Cerebellar nuclear complex (tissue), 1 donor: ENCODE measurements around the gene ARTN.
A peak's percentile ranks its signal among the peaks of the same experiment; 100 is the strongest.

Experiments
- DNase-seq, 2 experiments: peaks; one replicate each; lab custom pipeline; 2025; lab: John Stamatoyannopoulos, UW

Gene ARTN

DNA sequence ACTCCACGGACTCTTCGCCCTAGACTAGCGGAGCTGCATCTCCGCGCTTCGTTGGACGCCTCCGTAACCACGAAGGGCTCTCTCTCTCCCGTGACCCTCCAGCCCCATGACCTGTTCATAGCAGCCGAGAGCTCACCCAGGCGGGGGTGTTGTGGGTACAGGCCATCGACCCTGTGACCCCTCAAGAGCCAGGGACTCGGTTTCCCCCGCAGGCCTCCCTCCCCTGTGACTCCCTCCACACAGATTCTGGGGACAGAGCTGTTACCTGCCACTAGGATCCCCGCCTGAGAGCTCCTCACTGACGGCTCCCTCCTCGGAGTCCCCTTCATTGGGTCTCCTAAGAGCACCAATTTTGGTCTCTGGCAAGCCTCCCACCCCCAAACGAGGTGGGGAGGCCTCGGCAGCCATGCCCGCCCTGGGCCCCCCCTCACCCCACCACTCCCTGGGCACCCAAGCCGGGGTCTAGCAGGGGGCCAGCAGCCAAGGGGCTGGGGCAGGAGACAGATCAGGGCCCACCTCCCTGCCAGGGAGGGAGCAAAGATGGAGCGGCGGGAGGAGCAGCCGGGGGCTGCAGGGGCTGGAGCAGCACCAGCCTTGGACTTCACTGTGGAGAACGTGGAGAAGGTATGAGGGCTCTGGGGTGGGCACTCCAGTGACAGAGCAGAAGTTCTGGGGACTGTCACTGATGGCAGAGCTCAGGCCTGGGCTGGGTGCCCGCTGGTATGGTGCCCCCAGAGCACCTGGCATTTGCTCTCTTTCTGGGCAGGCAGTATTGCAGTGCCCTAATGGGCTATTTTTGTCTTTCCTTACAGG lies 13.7 kb downstream of the ARTN start:
- DNase-seq: no peak

DNA sequence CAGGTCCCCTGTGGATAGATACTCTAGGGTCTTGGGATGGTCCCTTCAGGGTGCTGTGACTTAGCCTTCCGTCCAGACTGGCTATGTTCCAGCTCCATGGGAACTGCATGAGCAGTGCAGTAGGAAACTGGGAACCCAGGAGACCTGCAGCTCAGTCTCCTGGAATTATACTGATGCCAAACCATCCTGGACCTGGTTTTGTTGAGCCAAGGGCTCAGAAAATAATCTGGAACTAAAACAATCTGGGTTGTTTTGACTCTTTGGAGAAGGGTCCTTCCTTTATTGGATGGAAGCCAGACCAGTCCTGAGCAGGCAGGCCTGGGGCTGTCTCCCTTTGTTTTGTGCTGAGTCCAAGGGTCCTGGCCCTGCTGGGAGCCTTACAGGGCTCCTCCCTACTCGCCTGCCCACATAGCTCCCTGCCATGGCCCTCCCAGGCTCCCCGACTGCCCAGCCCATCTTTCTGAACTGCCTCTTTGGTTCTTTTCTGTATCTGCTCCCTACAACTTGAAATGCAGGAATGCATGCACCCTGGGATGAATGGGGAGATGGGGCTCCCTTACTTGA lies 14.4 kb downstream of the ARTN start:
- no peak for DNase-seq

DNA sequence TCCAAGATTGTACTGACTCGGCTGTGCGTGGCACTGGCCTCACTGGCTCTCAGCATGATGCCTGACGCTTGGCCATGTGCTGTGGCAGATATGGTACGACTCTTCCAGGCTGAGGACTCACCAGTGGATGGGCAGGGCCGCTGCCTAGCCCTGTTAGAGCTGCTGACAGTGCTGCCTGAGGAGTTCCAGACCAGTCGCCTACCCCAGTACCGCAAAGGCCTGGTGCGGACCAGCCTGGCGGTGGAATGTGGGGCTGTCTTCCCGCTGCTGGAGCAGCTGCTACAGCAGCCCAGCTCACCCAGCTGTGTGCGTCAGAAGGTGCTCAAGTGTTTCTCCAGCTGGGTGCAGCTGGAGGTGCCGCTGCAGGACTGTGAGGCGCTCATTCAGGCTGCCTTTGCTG lies 16.1 kb downstream of the ARTN start:
- no peak for DNase-seq

DNA sequence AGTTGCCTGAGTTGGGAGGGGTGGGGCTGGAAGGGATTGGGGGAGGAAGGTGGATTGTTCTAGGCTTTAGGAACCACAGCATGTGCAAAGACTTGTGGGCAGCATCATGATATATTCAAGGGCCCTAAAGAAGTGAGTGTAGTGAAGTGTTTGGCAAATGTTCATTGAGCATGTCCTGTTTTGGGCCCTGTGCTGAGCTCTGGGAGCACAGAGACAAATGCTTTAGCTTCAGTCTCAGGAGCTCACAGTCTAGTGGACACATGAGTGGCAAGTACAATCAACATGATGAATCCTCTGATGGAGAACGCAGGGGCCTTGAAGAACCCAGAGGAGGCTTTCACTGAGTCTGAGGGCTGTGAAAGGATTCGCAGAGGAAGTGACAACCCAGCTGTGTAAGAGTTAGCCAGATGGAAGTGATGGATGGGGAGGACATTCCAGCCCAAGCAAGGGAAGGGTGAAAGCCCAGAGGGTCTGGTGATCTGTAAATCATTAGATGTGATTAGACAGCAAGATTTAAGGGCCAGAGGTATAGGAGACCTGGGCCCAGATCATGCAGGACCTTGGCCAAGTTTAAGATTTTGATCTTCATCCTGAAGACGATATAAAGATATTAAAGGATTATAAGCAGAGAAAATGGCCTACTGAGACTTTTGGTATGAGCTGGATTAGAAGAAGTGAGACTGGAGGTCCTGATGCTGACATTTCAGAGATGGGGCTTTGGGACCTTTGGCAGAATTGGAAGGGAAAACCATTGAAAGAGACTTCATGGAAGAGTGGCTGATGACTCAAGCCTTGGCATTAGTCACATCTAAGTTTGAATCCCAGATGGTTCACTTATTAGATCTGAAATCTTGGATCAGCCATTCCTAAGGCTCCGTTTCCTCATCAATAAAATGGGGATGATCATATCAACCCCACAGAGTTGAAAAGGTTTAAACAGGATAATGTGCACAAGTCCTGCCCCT lies 17.7 kb downstream of the ARTN start:
- no peak for DNase-seq

DNA sequence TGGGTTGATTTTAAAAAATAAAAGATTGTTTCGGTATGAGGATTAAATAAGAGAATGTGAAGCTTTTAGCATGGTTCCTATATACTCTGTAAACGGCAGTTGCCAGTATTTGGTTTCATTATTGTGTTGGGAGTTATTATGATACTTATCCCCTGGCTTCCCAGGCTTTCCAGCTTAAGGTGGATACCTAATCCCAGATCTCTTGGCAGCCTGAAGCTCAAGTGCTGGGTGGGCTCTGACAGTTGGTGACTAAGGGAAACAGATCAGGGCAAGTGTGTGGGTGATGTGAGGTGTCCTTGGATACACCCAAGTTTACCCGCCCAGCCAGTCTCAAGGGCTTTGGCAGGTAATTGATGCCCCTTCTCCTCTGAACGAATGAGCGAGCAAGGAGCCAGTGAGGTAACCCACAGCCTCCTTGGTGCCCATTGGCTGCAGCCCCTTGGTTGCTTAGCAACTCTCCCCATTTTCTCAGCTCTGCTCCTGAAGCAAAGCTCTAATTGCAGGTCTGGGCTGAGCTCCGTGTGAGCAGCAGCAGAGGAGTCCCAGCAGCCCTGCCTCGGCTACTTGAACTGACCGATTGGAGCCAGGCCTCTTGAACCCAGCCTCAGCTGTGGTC lies 19.2 kb downstream of the ARTN start:
- no peak for DNase-seq

DNA sequence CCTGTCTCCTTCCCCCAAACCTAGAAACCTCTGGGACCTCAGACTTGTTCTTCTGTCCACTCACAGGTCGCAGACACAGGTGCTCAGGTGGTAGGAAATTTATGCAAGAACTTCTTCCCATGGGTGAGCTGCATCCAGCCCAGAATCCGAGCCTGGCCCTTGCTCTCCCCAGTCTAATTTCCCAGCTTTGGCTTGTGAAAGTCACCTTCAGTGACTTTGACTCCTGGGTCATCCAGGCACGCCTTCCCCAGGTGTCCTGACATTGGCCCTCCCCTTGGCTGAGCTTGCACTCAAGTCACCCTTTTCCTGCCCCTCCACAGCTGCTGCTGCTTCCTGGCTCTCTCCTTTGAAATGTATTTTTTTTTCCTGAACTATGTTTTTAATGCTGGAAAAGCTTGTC lies 19.8 kb downstream of the ARTN start:
- DNase-seq: no peak

DNA sequence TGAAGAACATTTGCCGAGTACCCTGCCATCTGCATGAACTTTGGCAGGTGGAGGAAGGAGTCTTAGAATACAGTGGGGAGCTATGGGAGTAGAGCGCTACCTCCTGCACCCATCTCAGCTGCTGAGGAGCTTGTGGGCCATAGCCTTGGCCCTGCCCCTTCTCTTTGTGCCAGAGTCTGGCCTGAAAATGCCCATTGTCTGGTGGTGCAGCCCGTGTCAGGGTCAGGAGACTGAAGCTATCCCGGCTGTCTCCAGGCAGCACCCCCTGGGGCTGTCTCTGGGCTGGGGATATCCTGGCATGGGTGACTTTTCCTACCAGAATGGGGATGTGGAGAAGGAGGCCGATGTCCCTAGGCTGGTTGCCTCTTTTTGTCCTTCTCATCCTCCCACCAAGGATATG lies 20.4 kb downstream of the ARTN start:
- DNase-seq: no peak

DNA sequence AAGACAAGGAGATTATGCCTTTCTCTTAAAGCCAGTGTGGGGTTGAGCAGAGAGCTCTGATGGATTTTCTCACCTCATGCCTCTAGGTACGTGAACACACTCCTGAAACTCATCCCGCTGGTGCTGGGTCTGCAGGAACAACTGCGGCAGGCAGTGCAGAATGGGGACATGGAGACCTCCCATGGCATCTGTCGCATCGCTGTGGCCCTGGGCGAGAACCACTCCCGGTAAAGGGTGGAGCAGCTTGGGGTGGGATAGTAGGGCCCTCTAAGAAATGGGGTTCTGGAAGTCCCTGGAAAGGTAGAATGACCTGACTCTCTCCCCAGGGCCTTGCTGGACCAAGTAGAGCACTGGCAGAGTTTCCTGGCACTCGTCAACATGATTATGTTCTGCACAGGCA lies 22.6 kb downstream of the ARTN start:
- no peak for DNase-seq

DNA sequence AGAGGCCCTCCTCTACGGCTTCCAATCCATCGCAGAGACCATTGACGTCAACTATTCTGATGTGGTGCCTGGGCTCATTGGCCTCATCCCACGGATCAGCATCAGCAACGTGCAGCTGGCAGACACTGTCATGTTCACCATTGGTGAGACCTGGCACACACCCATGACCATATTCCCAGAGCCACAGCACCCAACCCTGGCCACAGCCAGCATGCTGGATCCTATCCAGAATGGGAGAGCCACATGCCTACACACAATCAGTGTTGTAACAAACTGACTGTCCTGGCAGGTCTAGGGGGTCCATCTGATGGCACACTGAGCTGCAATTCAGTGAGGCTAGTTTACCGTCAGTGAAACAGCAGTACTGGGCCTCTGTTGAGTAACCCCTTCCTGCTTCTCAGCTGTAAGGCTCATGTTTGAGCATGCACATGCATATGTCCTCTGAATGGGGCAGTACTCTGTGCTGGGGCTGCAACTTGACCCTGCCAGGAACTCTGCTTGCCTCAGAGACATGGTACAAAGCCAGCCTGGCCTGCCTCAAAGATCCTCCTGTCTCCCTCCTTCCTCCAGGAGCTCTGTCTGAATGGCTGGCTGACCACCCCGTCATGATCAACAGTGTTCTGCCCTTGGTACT lies 23.9 kb downstream of the ARTN start:
- no peak for DNase-seq

DNA sequence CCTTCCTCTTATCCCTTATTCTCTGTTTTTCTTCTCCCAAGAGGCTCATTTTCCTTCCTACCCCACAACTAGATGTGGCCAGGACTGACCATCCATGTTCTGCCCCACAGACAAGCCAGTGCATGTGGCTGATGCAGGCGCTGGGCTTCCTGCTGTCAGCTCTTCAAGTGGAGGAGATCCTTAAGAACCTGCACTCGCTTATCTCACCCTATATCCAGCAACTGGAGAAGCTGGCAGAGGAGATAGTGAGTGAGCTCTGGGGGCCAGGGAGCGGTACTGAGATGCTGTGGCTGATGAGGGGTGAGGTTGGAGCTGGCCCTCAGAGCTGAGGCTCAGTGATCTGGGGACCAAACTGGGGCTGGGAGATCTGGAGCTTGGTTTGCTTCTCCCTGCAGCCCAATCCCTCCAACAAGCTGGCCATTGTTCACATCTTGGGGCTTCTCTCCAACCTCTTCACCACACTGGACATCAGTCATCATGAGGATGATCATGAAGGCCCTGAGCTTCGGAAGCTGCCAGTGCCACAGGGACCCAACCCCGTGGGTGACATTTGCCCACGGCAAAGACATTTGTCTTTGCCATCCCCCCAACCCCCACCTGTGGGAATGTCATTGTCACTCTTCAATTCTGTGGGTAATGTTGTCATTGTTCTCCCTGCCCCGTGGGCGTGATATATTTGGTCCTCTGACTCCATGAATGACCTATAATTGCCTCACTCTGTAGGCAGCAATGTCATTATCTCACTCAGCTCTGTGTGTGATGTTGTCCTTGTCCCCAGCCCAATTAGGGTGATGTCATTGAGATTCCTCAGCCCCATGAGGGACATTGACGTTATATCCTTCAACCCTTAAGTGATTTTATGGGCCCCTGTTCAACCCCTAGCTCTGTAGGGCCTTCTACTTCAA lies 25.0 kb downstream of the ARTN start:
- no peak for DNase-seq

DNA sequence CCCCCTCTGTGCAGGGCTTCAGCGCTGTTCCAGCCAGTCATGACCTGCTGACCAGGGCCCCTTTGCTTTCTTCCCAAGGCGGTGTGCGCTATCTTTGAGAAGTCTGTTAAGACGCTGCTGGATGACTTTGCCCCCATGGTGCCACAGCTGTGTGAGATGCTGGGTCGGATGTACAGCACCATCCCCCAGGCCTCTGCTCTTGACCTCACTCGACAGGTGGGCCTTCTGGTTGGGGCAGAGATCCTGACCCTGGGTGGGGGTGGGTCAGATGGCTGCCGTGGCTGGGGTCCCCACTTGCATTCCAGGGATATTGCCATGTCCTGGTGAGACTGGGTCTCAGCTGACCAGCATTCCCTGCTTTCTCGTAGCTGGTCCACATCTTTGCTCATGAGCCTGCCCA lies 27.2 kb downstream of the ARTN start:
- no peak for DNase-seq

DNA sequence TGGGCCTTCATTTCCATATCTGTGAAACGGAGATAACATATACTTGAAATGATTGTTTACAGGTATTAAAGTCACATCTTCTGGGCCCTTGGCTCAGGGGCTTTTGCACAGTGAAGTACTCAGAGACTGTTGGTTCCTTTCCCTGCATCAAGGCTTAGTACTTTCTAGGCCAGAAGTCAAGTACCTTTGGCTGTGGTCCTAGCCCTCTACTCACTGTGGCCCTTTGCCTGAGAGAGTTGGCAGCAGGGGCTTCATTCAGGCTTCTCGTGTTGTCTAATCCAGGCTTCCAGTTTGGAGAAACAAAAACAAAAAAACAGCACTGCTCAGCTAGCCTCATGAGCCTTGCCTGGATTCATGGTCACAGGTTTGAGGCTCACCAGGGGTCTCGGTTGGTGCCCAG lies 28.1 kb downstream of the ARTN start:
- DNase-seq: no peak

DNA sequence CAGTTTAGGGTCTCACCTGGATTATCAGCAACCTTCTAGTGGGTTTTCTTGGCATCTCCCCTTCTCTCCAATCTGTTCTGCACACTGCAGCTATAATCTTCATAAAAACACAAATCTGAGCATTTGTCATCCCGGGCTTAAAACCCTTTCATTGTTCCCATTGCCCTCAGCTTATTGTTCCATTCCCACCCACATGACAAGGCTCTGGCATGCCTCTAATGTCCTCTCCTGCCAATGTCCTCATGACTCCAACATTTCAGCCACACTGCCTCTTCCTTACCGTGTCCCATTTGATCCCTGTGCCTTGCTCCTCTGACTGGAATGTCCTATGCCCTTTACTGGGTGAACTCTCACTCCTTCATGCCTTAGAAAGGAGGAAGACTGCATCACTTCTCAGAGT lies 28.7 kb downstream of the ARTN start:
- DNase-seq: no peak

DNA sequence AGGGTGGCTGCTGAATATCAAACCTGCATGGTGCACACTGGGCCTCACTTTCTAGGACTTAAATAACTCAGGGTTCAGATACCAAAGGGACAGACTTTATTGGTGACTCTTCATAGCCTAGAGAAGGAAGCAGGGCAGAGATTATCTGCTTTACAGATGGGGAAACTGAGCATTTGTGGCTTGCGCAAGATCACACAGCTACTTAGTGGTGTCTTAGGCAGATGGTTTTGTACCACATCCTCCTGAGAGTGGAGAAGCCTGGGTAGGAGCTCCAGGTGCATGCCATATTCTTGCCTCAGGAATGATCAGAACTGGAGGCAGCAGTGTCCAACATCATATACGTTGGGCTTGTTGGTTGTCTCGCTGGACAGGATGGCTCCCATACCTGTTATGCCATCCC lies 29.4 kb downstream of the ARTN start:
- DNase-seq: no peak

DNA sequence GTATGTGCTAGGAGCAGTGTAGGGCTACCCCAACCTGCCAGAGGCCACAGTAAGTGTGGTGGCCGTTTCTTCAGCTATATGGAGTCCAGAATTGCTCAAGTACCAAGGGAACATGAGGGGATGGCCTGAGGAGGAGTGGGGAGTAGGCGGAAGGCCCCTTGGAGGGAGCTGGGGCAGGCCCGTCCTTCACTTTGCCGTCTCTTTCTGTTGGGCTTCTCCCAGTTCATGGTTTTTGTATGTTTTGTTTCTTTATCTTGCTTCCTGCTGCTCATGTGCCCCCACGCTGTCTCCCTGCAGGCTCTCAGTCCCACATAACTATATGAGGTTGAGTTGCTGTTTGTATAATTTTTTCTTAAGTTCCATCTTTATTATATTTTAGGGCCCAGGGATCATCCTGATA lies 30.3 kb downstream of the ARTN start:
- no peak for DNase-seq

DNA sequence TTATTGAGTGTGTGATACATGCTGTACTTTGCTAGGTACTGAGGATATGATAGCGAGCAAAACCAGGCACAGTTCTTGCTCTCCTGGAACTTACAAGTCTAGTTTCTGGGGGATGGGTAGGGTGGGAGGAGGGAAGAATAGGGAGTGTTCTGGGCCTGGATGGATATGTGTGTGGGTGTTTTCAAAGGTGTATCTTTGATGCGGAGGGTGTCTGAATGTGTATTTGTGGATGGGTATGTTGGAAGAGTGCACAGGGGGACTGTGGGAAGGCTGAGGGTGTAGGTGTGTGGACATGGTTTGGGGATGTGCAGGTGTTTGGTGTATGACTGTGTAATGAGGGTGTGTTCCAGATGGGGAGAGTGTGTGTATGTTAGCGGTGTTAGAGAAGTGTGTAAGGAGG lies 31.7 kb downstream of the ARTN start:
- no peak for DNase-seq

DNA sequence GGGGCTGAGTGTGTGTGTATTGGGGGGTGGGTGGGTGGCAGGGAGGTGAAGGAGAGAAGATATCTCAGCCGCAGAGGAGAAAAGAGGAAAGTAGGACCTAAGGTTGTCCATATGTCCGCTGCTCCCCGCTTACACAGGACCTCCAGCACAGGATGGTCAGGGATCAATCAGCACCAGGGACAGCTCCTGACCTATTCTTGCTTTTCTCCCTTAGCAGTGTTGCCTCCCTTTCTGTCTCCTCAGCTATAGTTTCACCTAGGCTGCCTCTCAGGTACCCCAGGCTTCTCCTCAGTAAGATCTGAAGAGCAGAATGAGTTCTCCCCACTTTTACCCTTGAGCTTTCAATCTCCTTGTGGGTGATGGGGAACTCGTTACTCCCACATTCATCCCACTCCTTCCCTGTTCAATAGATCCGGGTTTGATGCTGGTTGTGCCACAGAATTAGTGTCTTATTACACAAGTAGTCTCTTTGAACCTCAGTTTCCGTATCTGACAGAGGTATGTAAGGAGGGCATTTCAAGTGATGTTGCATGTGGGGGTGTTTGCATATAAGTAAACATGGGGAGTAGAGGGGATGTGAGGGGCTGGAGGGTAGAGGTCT lies 34.8 kb downstream of the ARTN start:
- no peak for DNase-seq

DNA sequence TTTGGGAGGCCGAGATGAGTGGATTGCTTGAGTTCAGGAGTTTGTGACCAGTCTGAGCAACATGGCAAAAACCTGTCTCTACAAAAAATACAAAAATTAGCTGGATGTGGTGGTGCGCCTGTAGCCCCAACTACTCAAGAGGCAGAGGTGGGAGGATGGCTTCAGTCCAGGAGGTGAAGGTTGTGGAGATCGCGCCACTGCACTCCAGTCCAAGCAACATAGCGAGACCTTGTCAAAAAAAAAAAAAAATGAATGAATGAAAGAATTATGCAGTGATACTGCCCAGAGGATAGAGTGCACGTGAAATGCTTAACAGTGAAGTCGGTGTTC lies 35.8 kb downstream of the ARTN start:
- DNase-seq: no peak

DNA sequence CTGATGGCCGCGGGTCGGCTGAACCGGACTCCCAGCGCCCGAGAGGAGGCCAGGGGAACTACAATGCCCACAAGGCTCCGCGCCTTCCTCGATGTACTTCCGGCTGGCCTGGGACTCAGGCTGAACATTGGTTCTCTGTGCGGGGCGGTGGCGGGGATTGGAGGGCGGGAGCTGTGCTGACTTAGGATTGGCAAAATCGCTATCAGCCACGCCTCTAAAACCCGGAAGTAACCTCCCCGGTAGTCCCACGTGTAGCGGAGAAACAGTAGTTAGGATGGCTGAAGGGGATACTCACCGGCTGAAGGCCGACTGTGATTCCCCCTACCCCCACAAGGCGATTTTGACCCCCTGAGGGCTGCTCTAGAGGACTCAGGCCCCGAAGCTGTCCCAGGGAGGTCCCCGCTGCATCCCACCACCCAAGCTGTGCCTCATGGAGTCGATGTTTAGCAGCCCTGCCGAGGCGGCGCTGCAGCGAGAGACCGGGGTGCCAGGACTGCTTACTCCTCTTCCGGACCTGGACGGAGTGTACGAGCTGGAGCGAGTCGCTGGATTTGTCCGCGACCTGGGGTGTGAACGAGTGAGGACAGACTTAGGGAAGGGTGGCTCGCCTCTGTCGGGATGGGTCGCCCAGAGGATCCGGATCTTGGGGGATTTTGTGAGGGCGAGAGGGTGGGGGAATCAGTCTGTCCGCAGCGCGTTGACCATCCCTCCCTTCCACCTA lies 36.3 kb downstream of the ARTN start, which contains the start of gene DPH2:
Gene DPH2 (plus strand): TSS at position 265 of the 721 bp plus-strand sequence. CDS start 166 bp downstream, at position 431.
- DNase-seq: peak; percentile 79 to 93

DNA sequence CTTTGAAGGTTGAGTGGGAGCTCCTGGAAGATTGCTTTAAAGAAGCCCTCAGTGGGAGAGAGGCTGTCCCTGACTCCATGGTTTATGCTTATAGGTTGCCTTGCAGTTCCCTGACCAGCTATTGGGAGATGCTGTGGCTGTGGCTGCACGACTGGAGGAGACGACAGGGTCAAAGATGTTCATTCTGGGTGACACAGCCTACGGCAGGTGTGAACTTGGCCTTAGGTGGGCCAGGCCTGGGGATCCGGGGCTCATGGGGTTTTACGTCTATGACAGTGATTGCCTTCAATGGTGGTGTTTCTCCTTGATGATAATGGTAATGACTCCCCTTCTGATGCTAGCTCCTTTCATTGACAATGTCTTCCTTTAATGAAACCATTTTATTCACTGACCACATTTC lies 36.9 kb downstream of the ARTN start:
- no peak for DNase-seq
